Measurements from ENCODE around the gene LHPP. TPM values are rescaled to one million over a fixed set of nuclear protein-coding genes. Genes with fewer than 3 reads are reported as not detected.

The LHPP gene
- total RNA-seq, 1 donor from 2014 or later, result 22.9 TPM

- intact Hi-C loops (cut with micrococcal nuclease), result no loop called here
- no peak for TF ChIP-seq CTCF (IDR thresholded peaks at IDR 0.05)
- H3K27me3 Mint-ChIP-seq, result no peaks in the 10 kb centered on the region
- ATAC-seq (ENCODE audit: low read depth) (no peak), DNase-seq (no peak)
- peaks cover 2% of the 10 kb centered on the region for H3K36me3 Mint-ChIP-seq (ENCODE audit: low read depth)
- peaks cover 48% of the 10 kb centered on the region for H3K4me1 Mint-ChIP-seq
- H3K9me3 Mint-ChIP-seq, result no peaks in the 10 kb centered on the region
- H3K4me3 Mint-ChIP-seq, result no peak overlapping the region
- CTCF ChIA-PET, result no interaction called here
- no peak overlapping the region for H3K27ac Mint-ChIP-seq
- POLR2A ChIA-PET, result no interaction called here
These were observed 112.3 kb downstream of the LHPP start for GRCh38 chr10:124573726-124574455.

- ATAC-seq (ENCODE audit: low read depth) (no peak), DNase-seq (no peak)
- POLR2A ChIA-PET, result no interaction called here
- Mint-ChIP-seq H3K4me1 (peaks cover 43% of the 10 kb centered on the region), H3K4me3 (no peak overlapping the region), H3K9me3 (no peaks in the 10 kb centered on the region), H3K27ac (no peak overlapping the region), H3K36me3 (ENCODE audit: low read depth) (peaks cover 2% of the 10 kb centered on the region), H3K27me3 (no peaks in the 10 kb centered on the region)
- no peak for TF ChIP-seq CTCF (IDR thresholded peaks at IDR 0.05)
- CTCF ChIA-PET, result no interaction called here
- intact Hi-C loops (cut with micrococcal nuclease), result no loop called here
These were observed 112.9 kb downstream of the LHPP start for GRCh38 chr10:124574456-124575070.

- ATAC-seq (ENCODE audit: low read depth), result no peak
- POLR2A ChIA-PET, result no interaction called here
- no peak for TF ChIP-seq CTCF (IDR thresholded peaks at IDR 0.05)
These were observed 113.7 kb downstream of the LHPP start for GRCh38 chr10:124575107-124576035.

GRCh38 chr10:124576526-124577420 lies 115.2 kb downstream of the LHPP start:
- peaks cover 26% of the 10 kb centered on the region for H3K4me1 Mint-ChIP-seq
- no peak overlapping the region for H3K4me3 Mint-ChIP-seq
- ChIA-PET CTCF (no interaction called here), POLR2A (interaction anchor here (0.6 kb wide), 1 partner anchor 37 kb away, joined by 5 read pairs; no protein-coding TSS in a partner anchor)
- intact Hi-C loops (cut with micrococcal nuclease), result no loop called here
- ATAC-seq (ENCODE audit: low read depth) (no peak), DNase-seq (no peak)
- no peaks in the 10 kb centered on the region for H3K27me3 Mint-ChIP-seq
- TF ChIP-seq CTCF (IDR thresholded peaks at IDR 0.05), result no peak
- H3K9me3 Mint-ChIP-seq, result peaks cover 3% of the 10 kb centered on the region
- peaks cover 8% of the 10 kb centered on the region for H3K36me3 Mint-ChIP-seq (ENCODE audit: low read depth)
- H3K27ac Mint-ChIP-seq, result no peak overlapping the region

More at GRCh38 chr10:124575107-124576035, 113.7 kb downstream of the LHPP start:
- no peak for DNase-seq
- Mint-ChIP-seq H3K36me3 (ENCODE audit: low read depth) (peaks cover 5% of the 10 kb centered on the region), H3K27me3 (no peaks in the 10 kb centered on the region), H3K4me1 (peaks cover 39% of the 10 kb centered on the region), H3K4me3 (no peak overlapping the region), H3K27ac (no peak overlapping the region), H3K9me3 (no peaks in the 10 kb centered on the region)
- CTCF ChIA-PET, result no interaction called here
- intact Hi-C loops (cut with micrococcal nuclease), result no loop called here

All from activated B cell treated with CpG ODN at 0.5 μM for 24 hours (primary cell).